Spleen (tissue), 7 donors: ENCODE results near the gene NAA80.

Source experiments
- POLR2AphosphoS5 ChIP-seq, 3 donors: sonication (generic); formaldehyde crosslinking; IDR thresholded peaks; one replicate each; pipeline ENCODE4 v1.5.1; 2017; ENCODE audit warnings: antibody characterized with exemption in 3 of 3
- TF ChIP-seq, protein P1 (sequence below), 11 experiments: fragments of 200-600 bp in 7 of 11; fragments of 450-650 bp in 4 of 11; sonication (generic) in 4 of 11; IDR thresholded peaks in 8 of 11; conservative IDR thresholded peaks in 3 of 11; 1 replicate in 7 of 11; 2 replicates in 4 of 11; pipeline versions ENCODE4 v1.4.0 to v1.8.0; 2016 to 2021; ENCODE audit warnings: antibody characterized with exemption in 11 of 11, inconsistent platforms in 4 of 11, mild to moderate bottlenecking in 1 of 11
- donor health status: DM: no; HTN: no; CAD: no; lungs with moderate emphysema.
- donor health status: DM: no; HTN: no; CAD: no.
- donor health status: DM: no; HTN: no; CAD: no.

DNA sequence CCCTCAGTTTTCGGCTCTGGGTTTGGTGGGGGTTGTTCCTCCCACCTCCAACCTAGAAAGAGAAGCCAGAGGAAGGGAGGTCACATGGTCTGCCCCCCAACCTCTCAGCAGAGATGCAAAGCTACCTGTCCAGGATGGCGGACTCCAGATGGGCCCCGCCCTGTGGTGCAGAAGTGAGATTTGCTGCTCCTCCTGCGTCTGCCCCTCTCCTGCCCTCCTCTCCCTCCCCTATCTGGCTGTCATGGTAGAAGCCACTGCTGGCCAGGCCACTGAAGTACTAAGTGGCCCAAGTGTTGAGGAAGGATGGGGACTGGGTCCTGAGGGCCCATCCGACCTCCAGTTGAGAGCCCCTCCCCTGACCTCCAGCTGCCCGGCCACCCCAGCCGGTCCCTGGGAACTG, 32.4 kb downstream of the NAA80 start:
- TF ChIP-seq, protein P1, sequence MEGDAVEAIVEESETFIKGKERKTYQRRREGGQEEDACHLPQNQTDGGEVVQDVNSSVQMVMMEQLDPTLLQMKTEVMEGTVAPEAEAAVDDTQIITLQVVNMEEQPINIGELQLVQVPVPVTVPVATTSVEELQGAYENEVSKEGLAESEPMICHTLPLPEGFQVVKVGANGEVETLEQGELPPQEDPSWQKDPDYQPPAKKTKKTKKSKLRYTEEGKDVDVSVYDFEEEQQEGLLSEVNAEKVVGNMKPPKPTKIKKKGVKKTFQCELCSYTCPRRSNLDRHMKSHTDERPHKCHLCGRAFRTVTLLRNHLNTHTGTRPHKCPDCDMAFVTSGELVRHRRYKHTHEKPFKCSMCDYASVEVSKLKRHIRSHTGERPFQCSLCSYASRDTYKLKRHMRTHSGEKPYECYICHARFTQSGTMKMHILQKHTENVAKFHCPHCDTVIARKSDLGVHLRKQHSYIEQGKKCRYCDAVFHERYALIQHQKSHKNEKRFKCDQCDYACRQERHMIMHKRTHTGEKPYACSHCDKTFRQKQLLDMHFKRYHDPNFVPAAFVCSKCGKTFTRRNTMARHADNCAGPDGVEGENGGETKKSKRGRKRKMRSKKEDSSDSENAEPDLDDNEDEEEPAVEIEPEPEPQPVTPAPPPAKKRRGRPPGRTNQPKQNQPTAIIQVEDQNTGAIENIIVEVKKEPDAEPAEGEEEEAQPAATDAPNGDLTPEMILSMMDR (IDR thresholded peaks at IDR 0.05 in 8 of 11, conservative IDR thresholded peaks at IDR 0.05 in 3 of 11), result no peak
- no peak for TF ChIP-seq POLR2AphosphoS5 (IDR thresholded peaks at IDR 0.05)
